ENCODE data around the gene EXT2.
A peak's percentile ranks its signal among the peaks of the same experiment; 100 is the strongest.

DNA sequence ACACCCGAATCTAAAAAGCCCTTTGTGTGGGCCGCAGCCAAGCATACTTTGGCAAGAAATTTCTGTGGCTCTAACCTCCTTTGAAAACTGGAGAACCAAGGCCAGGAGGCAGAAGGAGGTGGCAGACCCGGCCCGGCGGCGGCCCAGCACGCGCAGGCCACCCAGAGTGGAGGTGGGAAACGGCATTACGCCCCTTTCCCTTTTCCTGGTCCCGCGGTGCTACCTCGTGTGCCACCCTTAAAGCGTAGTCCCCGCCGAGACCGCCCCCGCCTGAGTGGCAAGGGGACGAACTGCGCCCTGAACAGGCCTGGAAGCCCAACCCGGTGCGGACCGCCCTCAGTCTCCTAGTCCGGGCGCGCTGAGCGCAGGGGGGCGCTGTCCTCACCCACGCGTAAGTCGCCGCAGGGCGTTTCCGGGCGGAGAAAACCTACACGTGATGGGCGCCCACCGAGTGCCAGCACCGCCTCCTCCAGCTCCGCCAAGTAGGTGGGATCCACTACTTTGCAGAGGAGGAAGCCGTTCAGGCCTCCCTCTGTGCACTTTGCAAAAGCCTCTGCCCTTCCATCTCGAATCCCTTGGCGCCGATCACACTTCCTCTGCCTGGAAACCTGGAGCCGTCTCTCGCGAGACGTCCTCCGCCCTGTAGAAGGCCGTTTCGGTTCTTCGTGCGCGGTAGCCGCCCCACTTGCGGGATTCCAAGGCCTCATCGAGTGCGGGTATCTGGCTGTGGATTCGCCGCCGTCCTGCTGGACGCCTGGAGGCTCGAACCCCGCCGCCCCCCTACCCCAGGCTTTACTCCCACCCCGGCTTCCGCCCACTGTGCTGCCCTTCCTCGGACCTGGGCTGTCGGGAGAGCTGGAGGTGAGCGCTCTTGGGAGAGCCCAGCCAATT, 29.4 kb upstream of the EXT2 start, which contains the start of gene ACCS:
- peak; percentile 48 for TF ChIP-seq CTCF (IDR thresholded peaks at IDR 0.05; ENCODE audit: insufficient read depth, low read depth, low read length)
- TF ChIP-seq EZH2 (IDR thresholded peaks at IDR 0.05; ENCODE audit: insufficient read depth, low read length): no peak

All from astrocyte (in vitro differentiated cells and primary cell).